Right cardiac atrium (tissue), 5 donors: Measurements from ENCODE around the gene PLAAT5. TPM values are rescaled to one million over a fixed set of nuclear protein-coding genes. Genes with fewer than 3 reads are reported as not detected.
A peak's percentile ranks its signal among the peaks of the same experiment; 100 is the strongest.

Experiments
- ATAC-seq, 2 donors: fragments of 200-7000 bp; cut with Tn5 transposase; one replicate each; pipeline versions ENCODE4 v1.8.0 to v1.9.1; 2020; ENCODE audit warnings: moderate library complexity in 2 of 2, mild to moderate bottlenecking in 1 of 2
- DNase-seq, 3 donors: peaks; one replicate each; pipeline ENCODE4 v3.0.0-alpha.2; 2020
- H3K27ac ChIP-seq: one replicate; pipeline ENCODE4 v1.5.1; 2013; ENCODE audit warnings: mild to moderate bottlenecking, low read length, control low read depth, moderate library complexity
- H3K27me3 ChIP-seq: one replicate; pipeline ENCODE4 v1.6.1; 2013; ENCODE audit not compliant: control insufficient read depth, insufficient read depth
- H3K4me1 ChIP-seq: one replicate; pipeline ENCODE4 v1.6.1; 2013; ENCODE audit warnings: low read length; ENCODE audit not compliant: control insufficient read depth, insufficient read depth
- H3K4me3 ChIP-seq: one replicate; pipeline ENCODE4 v1.5.1; 2013; ENCODE audit warnings: low read length, control low read depth
- H3K9me3 ChIP-seq: one replicate; pipeline ENCODE4 v1.6.1; 2013; ENCODE audit warnings: low read length; ENCODE audit not compliant: control insufficient read depth
- WGBS: extraction: QIAGEN DNeasy Blood & Tissue Kit; methylation state at CpG from one replicate; pipeline ENCODE4 v1.1.7; 2013; 5-methylcytosine and 5-hydroxymethylcytosine counted together
- intact Hi-C, 4 donors: fragments of 100-400 bp; cut with DNase I; formaldehyde crosslinking; loops; one replicate each; pipeline versions ENCODE4 v1.11.0 to v1.14.0; 2022 to 2023
- polyA plus RNA-seq: library from polyadenylated mRNA; stranded (reverse); fragments of 200-250 nt; gene quantifications from one replicate; pipeline ENCODE4 v1.2.3, GENCODE V29; 2013
- total RNA-seq, 4 donors: library from RNA; stranded (reverse); fragmentation: NEBNext Ultra II Directional; extraction: Animal tissue kit (Norgen Biotek cat#: 25700); gene quantifications; one replicate each; pipeline ENCODE4 v1.2.1, GENCODE V29; 2021
- donor health status: healthy with polysubstance abuse.
- donor health status: DM: no; HTN: yes; CAD: no.
- donor health status: DM: no; HTN: no; CAD: no.
- donor health status: DM: no; HTN: yes; CAD: no; lungs with severe emphysema.
- donor health status: DM: yes; HTN: yes; CAD: no.

PLAAT5 gene
- total and polyA plus RNA-seq, 5 donors = 2.9 to 5.2 (median 4.3) TPM

GRCh38 chr11:63511048-63511748, 20.2 kb upstream of the PLAAT5 start:
- ATAC-seq = no peak
- H3K27ac ChIP-seq = no peak overlapping the region
- H3K4me3 ChIP-seq = no peak overlapping the region
- intact Hi-C loops = no loop called here
- no peaks in the 10 kb centered on the region for H3K4me1 ChIP-seq
- WGBS = 84% methylated on average over 11 of the region's 11 CpGs
- DNase-seq = peak in 2 of 3 donors; percentile 30 to 49
- no peaks in the 10 kb centered on the region for H3K9me3 ChIP-seq
- H3K27me3 ChIP-seq = no peaks in the 10 kb centered on the region

GRCh38 chr11:63510360-63511047, 19.5 kb upstream of the PLAAT5 start:
- intact Hi-C loops = no loop called here
- DNase-seq (peak; percentile 65 to 81 (median 76)), ATAC-seq (peak; percentile 70 to 76)
- 57% methylated on average over 7 of the region's 7 CpGs for WGBS
- Histone ChIP-seq H3K27ac (no peak overlapping the region), H3K9me3 (no peaks in the 10 kb centered on the region), H3K4me3 (no peak overlapping the region), H3K27me3 (no peaks in the 10 kb centered on the region), H3K4me1 (no peaks in the 10 kb centered on the region)

DNA sequence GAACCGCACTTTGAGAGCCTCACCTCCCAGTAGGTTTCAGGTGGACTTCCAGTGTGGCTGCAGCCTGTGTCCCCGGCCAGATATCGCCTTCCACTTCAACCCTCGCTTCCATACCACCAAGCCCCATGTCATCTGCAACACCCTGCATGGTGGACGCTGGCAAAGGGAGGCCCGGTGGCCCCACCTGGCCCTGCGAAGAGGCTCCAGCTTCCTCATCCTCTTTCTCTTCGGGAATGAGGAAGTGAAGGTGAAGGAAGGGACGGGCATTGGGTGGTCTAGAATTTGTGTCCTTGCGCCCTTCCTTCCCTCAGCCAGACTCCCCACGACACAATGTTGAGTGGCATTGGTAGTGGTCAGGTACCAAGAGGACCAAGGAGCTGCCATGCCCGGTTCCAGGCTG, 17.8 kb upstream of the PLAAT5 start:
- WGBS = 88% methylated on average over 12 of the region's 12 CpGs
- Histone ChIP-seq H3K4me1 (peaks cover 3% of the 10 kb centered on the region), H3K4me3 (no peak overlapping the region), H3K27ac (no peak overlapping the region), H3K27me3 (no peaks in the 10 kb centered on the region), H3K9me3 (no peaks in the 10 kb centered on the region)
- ATAC-seq (no peak), DNase-seq (peak in 2 of 3 donors; percentile 24 to 46)
- intact Hi-C loops = no loop called here

- Histone ChIP-seq H3K4me3 (no peak overlapping the region), H3K4me1 (peaks cover 3% of the 10 kb centered on the region), H3K27me3 (no peaks in the 10 kb centered on the region), H3K27ac (no peak overlapping the region), H3K9me3 (no peaks in the 10 kb centered on the region)
- intact Hi-C loops = no loop called here
- DNase-seq (peak; percentile 55 to 74 (median 65)), ATAC-seq (peak; percentile 58 to 68)
- 51% methylated on average over 3 of the region's 3 CpGs for WGBS
These were observed 17.0 kb upstream of the PLAAT5 start for GRCh38 chr11:63508009-63508408.

DNA sequence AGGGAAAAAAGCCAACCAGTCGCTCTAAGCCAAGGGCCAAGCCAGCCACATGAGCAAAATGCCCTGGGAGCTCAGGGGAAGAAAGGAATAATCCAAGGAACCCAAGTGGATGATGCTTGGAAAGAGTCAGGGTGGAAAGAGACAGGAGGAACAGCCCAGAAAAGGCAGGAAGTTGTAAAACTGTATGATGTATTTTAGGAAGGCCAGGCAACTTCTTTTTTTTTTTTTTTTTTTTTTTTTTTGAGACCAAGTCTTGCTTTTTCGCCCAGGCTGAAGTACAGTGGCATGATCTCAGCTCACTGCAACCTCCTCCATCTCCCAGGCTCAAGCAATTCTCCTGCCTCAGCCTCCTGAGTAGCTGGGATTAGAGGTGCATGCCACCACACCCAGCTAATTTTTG, 16.5 kb upstream of the PLAAT5 start:
- H3K4me1 ChIP-seq = peaks cover 3% of the 10 kb centered on the region
- 83% methylated on average over 2 of the region's 2 CpGs for WGBS
- ATAC-seq (no peak), DNase-seq (no peak)
- intact Hi-C loops = no loop called here
- no peaks in the 10 kb centered on the region for H3K9me3 ChIP-seq
- no peak overlapping the region for H3K4me3 ChIP-seq
- H3K27ac ChIP-seq = no peak overlapping the region
- no peaks in the 10 kb centered on the region for H3K27me3 ChIP-seq

GRCh38 chr11:63506876-63507275, 15.9 kb upstream of the PLAAT5 start:
- intact Hi-C loops = no loop called here
- H3K4me3 ChIP-seq = no peak overlapping the region
- 93% methylated on average over 2 of the region's 2 CpGs for WGBS

DNA sequence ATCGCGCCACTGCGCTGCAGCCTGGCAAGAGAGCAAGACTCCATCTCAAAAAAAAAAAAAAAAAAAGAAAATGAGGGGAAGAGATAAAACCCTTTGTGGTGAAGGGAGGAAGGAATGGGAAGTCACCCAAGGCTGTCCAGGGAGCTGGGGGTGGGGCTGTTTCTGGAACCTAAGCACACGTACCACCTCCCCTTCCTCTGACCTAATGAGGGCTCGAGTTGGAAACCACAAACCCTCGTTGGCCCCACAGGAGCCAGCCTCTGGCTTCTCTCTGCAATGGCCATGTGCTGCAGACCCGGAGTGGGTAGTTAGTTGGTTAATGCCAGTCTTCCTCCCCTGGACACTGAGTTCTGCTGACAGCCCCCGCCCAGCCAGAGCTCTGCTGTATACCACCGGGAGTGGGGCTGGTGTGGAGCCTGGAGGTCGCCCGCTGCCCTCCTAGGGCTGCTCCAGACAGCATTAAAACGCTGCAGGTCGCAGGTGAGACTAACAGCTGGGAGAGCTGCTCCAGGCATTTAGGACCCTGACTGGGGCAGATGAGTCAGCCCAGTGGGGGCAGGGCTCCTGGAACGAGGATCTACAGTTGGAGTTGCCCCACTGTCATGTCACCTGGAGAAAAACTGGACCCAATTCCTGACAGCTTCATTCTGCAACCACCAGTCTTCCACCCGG, 15.0 kb upstream of the PLAAT5 start, which contains the start of gene LGALS12:
Gene LGALS12 (plus strand): TSS at position 228 of the 672 bp plus-strand sequence. CDS start 375 bp downstream, at position 603.
- no peak within 1 kb of the TSS for H3K4me3 ChIP-seq
- no peaks in the 10 kb centered on the region for H3K9me3 ChIP-seq
- H3K27me3 ChIP-seq = no peaks in the 10 kb centered on the region
- no peak within 1 kb of the TSS for H3K27ac ChIP-seq
- DNase-seq (peak in 2 of 3 donors; percentile 61 to 62), ATAC-seq (peak in 1 of 2 donors; percentile 28)
- intact Hi-C loops = no loop called here
- 48% methylated on average over 15 of the region's 15 CpGs for WGBS
- H3K4me1 ChIP-seq = peaks cover 3% of the 10 kb centered on the region

More at GRCh38 chr11:63506876-63507275, 15.9 kb upstream of the PLAAT5 start:
- H3K27ac ChIP-seq = no peak overlapping the region
- no peaks in the 10 kb centered on the region for H3K27me3 ChIP-seq
- no peak for ATAC-seq
- no peak for DNase-seq
- no peaks in the 10 kb centered on the region for H3K9me3 ChIP-seq
- H3K4me1 ChIP-seq = peaks cover 3% of the 10 kb centered on the region

- Histone ChIP-seq H3K9me3 (peaks cover 3% of the 10 kb centered on the region), H3K4me3 (no peak overlapping the region), H3K27ac (no peak overlapping the region), H3K27me3 (no peaks in the 10 kb centered on the region), H3K4me1 (peaks cover 3% of the 10 kb centered on the region)
- DNase-seq = peak; percentile 48 to 73 (median 64)
- intact Hi-C loops = no loop called here
- peak; percentile 62 to 66 for ATAC-seq
- WGBS = 54% methylated on average over 4 of the region's 4 CpGs
These were observed 14.1 kb upstream of the PLAAT5 start for GRCh38 chr11:63504933-63505586.

GRCh38 chr11:63504054-63504453, 13.1 kb upstream of the PLAAT5 start:
- WGBS = 88% methylated on average over 1 of the region's 1 CpG
- no peak overlapping the region for H3K4me3 ChIP-seq

DNA sequence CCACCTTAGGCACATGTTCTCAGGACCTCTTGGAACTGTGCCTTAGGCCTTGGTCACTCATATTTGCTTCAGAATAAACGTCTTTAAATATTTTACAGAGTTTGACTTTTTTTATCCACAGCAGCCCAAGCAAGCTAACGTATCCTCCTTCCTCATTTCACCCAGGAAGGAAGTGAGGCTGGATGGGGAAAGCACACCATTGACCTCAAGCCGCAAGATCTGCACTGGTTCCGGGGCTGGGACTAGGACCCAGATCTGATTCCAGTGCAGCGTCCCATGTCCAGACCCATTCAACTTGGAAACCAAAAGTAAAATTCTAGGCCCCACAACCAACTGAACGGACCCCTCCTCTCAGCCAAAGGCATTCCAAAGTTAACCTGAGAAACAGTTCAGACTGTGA, 12.5 kb upstream of the PLAAT5 start:
- ATAC-seq (no peak), DNase-seq (no peak)
- no peak overlapping the region for H3K27ac ChIP-seq
- no peak overlapping the region for H3K4me3 ChIP-seq
- WGBS = 72% methylated on average over 6 of the region's 6 CpGs
- intact Hi-C loops = no loop called here
- no peaks in the 10 kb centered on the region for H3K27me3 ChIP-seq
- peaks cover 3% of the 10 kb centered on the region for H3K4me1 ChIP-seq
- H3K9me3 ChIP-seq = peaks cover 3% of the 10 kb centered on the region

More at GRCh38 chr11:63504054-63504453, 13.1 kb upstream of the PLAAT5 start:
- H3K27me3 ChIP-seq = no peaks in the 10 kb centered on the region
- intact Hi-C loops = no loop called here
- H3K27ac ChIP-seq = no peak overlapping the region
- peaks cover 3% of the 10 kb centered on the region for H3K9me3 ChIP-seq
- H3K4me1 ChIP-seq = peaks cover 3% of the 10 kb centered on the region
- no peak for DNase-seq
- ATAC-seq = no peak
